WI38 (cell line): ENCODE data around the gene KIF1C.

Experiments used
- H3K4me3 ChIP-seq: 2 replicates; pipeline ENCODE4 v1.5.1; 2011; ENCODE audit warnings: low read depth, mild to moderate bottlenecking, control low read depth, low read length
- TF ChIP-seq, protein P1 (sequence below): IDR thresholded peaks from 2 replicates; pipeline ENCODE4 v1.5.1; 2012; ENCODE audit warnings: low read depth, mild to moderate bottlenecking, control low read depth, low read length

The KIF1C gene

DNA sequence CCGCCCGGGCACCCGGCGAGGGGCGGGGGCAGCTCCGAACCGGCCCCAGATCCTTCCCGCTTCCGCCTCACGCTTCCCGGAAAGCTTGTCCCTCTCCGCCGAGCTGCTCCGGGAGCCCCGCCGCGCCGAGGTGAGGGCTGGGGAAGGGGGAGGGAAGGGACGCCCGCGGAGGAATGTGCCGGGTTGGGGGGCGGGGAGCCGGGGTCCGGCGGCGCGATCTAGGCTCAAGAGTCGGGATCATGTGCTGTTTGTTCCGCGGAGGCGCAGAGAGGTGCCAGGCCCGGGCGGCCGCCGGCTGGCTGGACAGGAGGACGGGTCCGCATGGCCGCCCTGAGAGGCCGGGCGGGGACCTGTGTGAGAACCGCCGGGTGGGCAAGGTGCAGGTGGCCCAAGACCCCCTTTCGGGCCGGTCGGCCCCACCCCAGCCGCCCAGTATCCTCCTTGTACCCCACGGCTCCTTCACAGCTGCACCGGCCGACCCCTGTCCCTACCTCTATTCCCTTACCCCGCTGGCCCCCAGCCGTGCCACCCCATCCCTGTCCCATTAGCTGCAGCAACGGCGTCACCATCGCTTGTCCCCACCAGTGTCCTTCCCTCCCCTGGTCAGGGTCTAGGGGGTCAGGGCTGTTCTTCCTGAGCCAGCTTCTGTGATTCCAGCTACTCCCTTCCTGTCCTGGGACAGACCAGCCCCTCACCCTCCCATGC lies 429 bp downstream of the KIF1C start:
- TF ChIP-seq, protein P1, sequence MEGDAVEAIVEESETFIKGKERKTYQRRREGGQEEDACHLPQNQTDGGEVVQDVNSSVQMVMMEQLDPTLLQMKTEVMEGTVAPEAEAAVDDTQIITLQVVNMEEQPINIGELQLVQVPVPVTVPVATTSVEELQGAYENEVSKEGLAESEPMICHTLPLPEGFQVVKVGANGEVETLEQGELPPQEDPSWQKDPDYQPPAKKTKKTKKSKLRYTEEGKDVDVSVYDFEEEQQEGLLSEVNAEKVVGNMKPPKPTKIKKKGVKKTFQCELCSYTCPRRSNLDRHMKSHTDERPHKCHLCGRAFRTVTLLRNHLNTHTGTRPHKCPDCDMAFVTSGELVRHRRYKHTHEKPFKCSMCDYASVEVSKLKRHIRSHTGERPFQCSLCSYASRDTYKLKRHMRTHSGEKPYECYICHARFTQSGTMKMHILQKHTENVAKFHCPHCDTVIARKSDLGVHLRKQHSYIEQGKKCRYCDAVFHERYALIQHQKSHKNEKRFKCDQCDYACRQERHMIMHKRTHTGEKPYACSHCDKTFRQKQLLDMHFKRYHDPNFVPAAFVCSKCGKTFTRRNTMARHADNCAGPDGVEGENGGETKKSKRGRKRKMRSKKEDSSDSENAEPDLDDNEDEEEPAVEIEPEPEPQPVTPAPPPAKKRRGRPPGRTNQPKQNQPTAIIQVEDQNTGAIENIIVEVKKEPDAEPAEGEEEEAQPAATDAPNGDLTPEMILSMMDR, result no peak

GRCh38 chr17:4998732-4999429 lies 1.1 kb downstream of the KIF1C start:
- peak overlapping the region; percentile 93 for H3K4me3 ChIP-seq
- TF ChIP-seq, protein P1, result no peak

More for the DNA sequence above, 429 bp downstream of the KIF1C start:
- H3K4me3 ChIP-seq, result peak overlapping the region; percentile 93

- peak overlapping the region; percentile 93 for H3K4me3 ChIP-seq
- TF ChIP-seq, protein P1, result no peak
Observed at GRCh38 chr17:4999430-5000093, 1.8 kb downstream of the KIF1C start.

- TF ChIP-seq, protein P1, result no peak
- no peak overlapping the region for H3K4me3 ChIP-seq
Observed at GRCh38 chr17:5000237-5000639, 2.5 kb downstream of the KIF1C start.

DNA sequence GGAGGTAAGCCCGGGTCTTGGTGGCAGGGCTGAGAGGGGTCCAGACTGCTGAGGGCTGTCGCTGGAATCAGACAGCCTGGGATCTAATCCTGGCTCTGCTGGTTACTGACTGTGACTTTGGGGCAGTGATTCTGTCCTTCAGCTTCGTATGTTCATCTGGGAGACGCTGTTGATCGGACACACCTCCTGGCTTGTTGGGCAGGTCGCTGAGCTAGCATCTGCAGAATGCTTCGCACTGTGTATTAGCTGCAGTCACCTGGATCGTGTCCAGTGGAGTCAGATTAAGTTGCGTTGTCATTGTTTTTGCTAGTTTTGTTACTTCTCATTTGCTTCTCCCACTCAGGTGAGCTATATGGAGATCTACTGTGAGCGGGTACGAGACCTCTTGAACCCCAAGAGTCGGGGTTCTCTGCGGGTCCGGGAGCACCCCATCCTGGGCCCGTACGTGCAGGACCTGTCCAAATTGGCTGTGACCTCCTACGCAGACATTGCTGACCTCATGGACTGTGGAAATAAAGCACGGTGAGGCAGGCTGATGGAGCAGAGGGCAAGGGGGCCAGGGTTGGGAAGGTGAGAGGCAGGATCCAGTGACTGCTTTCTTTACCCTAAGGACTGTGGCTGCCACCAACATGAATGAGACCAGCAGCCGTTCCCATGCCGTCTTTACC lies 4.5 kb downstream of the KIF1C start:
- TF ChIP-seq, protein P1, result no peak
- H3K4me3 ChIP-seq, result no peak overlapping the region

DNA sequence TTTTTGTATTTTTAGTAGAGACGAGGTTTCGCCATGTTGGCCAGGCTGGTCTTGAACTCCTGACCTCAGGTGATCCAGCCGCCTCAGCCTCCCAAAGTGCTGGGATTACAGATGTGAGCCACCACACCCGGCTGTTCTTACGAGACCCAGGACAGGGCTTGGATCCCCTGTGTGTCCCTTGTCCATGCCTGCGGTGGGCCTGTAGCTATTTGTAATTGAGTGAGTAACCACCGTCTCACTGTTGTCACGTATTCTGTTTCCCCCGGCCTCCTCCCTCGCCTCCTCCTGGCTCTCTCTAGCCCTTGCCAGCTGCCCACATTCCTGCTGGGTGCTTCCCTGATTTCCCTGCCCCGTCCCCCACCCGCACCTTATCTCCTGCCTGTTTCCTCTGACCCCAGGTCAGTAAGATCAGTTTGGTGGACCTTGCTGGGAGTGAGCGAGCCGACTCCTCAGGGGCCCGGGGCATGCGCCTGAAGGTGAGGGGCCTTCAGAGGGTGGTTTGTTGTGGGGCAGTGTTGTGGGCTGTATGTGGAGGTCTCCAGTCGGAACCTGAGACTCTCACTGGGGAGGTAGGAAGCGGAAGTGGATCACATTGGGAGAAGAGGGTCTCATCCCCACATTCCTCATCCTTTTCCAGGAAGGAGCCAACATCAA lies 5.6 kb downstream of the KIF1C start:
- TF ChIP-seq, protein P1, result no peak

More for the DNA sequence above, 5.6 kb downstream of the KIF1C start:
- H3K4me3 ChIP-seq, result no peak overlapping the region
